ENCODE measurements around the gene HPSE2.
A peak's percentile ranks its signal among the peaks of the same experiment; 100 is the strongest.
"Not testable (repeated sequence)": the region's sequence is repeated elsewhere in the genome, so short reads cannot be mapped to it uniquely, and the experiment has no call there.

The HPSE2 gene

GRCh38 chr10:99235658-99236626, at the start of gene HPSE2:
HPSE2 (minus strand) TSS chr10:99235852.
- no peak for DNase-seq (ENCODE audit: low spot score)

GRCh38 chr10:99280472-99280871, 44.8 kb upstream of the HPSE2 start:
- DNase-seq (ENCODE audit: low spot score): no peak

GRCh38 chr10:99279626-99280111, 44.0 kb upstream of the HPSE2 start:
- no peak for DNase-seq (ENCODE audit: low spot score)

GRCh38 chr10:99276848-99277486, 41.3 kb upstream of the HPSE2 start:
- no peak for DNase-seq (ENCODE audit: low spot score)

GRCh38 chr10:99266383-99266782, 30.7 kb upstream of the HPSE2 start:
- no peak for DNase-seq (ENCODE audit: low spot score)

GRCh38 chr10:99248824-99249223, 13.2 kb upstream of the HPSE2 start:
- DNase-seq (ENCODE audit: low spot score): no peak

- not testable (repeated sequence) for DNase-seq (ENCODE audit: low spot score)
These were observed 12.2 kb upstream of the HPSE2 start for GRCh38 chr10:99247893-99248292.

GRCh38 chr10:99236627-99237309, 1.1 kb upstream of the HPSE2 start:
- no peak for DNase-seq (ENCODE audit: low spot score)

- DNase-seq (ENCODE audit: low spot score): no peak
These were observed 628 bp downstream of the HPSE2 start for GRCh38 chr10:99234791-99235657.

GRCh38 chr10:99234041-99234790, 1.4 kb downstream of the HPSE2 start:
- DNase-seq (ENCODE audit: low spot score): no peak

- no peak for DNase-seq (ENCODE audit: low spot score)
These were observed 2.0 kb downstream of the HPSE2 start for GRCh38 chr10:99233689-99234037.

- no peak for DNase-seq (ENCODE audit: low spot score)
These were observed 2.5 kb downstream of the HPSE2 start for GRCh38 chr10:99233000-99233688.

- DNase-seq (ENCODE audit: low spot score): no peak
These were observed 3.2 kb downstream of the HPSE2 start for GRCh38 chr10:99232360-99232999.

GRCh38 chr10:99224766-99225165, 10.9 kb downstream of the HPSE2 start:
- DNase-seq (ENCODE audit: low spot score): no peak

GRCh38 chr10:99207340-99207739, 28.3 kb downstream of the HPSE2 start:
- no peak for DNase-seq (ENCODE audit: low spot score)

- no peak for DNase-seq (ENCODE audit: low spot score)
These were observed 32.3 kb downstream of the HPSE2 start for GRCh38 chr10:99203310-99203709.

GRCh38 chr10:99172950-99173349, 62.7 kb downstream of the HPSE2 start:
- DNase-seq (ENCODE audit: low spot score): no peak

- DNase-seq (ENCODE audit: low spot score): peak; percentile 17
These were observed 63.4 kb downstream of the HPSE2 start for GRCh38 chr10:99172128-99172738.

- no peak for DNase-seq (ENCODE audit: low spot score)
These were observed 65.5 kb downstream of the HPSE2 start for GRCh38 chr10:99170116-99170675.
